IMR-90 (cell line): ENCODE data around the gene IGDCC3. TPM values are rescaled to one million over a fixed set of nuclear protein-coding genes. Genes with fewer than 3 reads are reported as not detected.

Experiments
- ATAC-seq: fragments of 200-7000 bp; cut with Tn5 transposase; 2 replicates; pipeline ENCODE4 v1.9.1; 2020; ENCODE audit warnings: low read depth, mild to moderate bottlenecking, moderate library complexity
- BruUV-seq: library from RNA; stranded (reverse); fragments of 400-500 nt; replicated peaks from 2 replicates; lab custom pipeline; 2021; lab: Mats Ljungman, UMichigan
- CTCF ChIA-PET: fragments of 300-600 bp; formaldehyde crosslinking; extraction: SDS; loops from one replicate; lab custom pipeline; 2021; ENCODE audit warnings: antibody characterized with exemption; lab: Yijun Ruan, JAX
- POLR2A ChIA-PET: fragments of 300-600 bp; sonication (Branson Sonifier 250); formaldehyde crosslinking; loops from one replicate; lab custom pipeline; 2022; ENCODE audit warnings: antibody characterized with exemption; ENCODE audit not compliant: unreplicated experiment; lab: Charles Lee
- DNase-seq: peaks from one replicate; pipeline ENCODE4 v3.0.0; 2013
- H2AFZ ChIP-seq: replicated peaks from 2 replicates; pipeline ENCODE3; 2013; ENCODE audit warnings: low read length, mild to moderate bottlenecking; ENCODE audit not compliant: poor library complexity
- H2AK5ac ChIP-seq: 2 replicates; pipeline ENCODE4 v1.6.1; 2013; ENCODE audit warnings: low read depth, low read length, inconsistent platforms
- H2AK9ac ChIP-seq: replicated peaks from 2 replicates; pipeline ENCODE3; 2013; ENCODE audit warnings: mild to moderate bottlenecking, low read depth, low read length, moderate library complexity; ENCODE audit not compliant: poor library complexity
- H2BK120ac ChIP-seq: 2 replicates; pipeline ENCODE4 v1.6.1; 2013; ENCODE audit warnings: low read depth, low read length, inconsistent platforms
- H2BK15ac ChIP-seq: 3 replicates; pipeline ENCODE4 v1.6.1; 2013; ENCODE audit warnings: low read depth, low read length, inconsistent platforms
- H2BK20ac ChIP-seq: 2 replicates; pipeline ENCODE4 v1.6.1; 2013; ENCODE audit warnings: low read depth, mild to moderate bottlenecking, inconsistent platforms, low read length, moderate library complexity
- H2BK5ac ChIP-seq: 2 replicates; pipeline ENCODE4 v1.6.1; 2013; ENCODE audit warnings: mild to moderate bottlenecking, low read depth, low read length, inconsistent platforms; ENCODE audit not compliant: poor library complexity, severe bottlenecking
- H3K14ac ChIP-seq: replicated peaks from 2 replicates; pipeline ENCODE4 v1.6.1; 2013; ENCODE audit warnings: low read depth, low read length, inconsistent platforms
- H3K18ac ChIP-seq: 2 replicates; pipeline ENCODE4 v1.6.1; 2013; ENCODE audit warnings: low read depth, low read length, control low read depth
- H3K23ac ChIP-seq: 2 replicates; pipeline ENCODE4 v1.6.1; 2013; ENCODE audit warnings: low read depth, low read length, inconsistent platforms
- H3K27ac ChIP-seq: 2 replicates; pipeline ENCODE4 v1.5.1; 2013; ENCODE audit warnings: mild to moderate bottlenecking, control low read depth, low read length; ENCODE audit not compliant: insufficient read depth
- H3K27me3 ChIP-seq: 2 replicates; pipeline ENCODE4 v1.6.1; 2013; ENCODE audit warnings: low read length; ENCODE audit not compliant: control insufficient read depth, insufficient read depth
- H3K36me3 ChIP-seq: 2 replicates; pipeline ENCODE4 v1.6.1; 2013; ENCODE audit warnings: low read length, mixed read lengths; ENCODE audit not compliant: control insufficient read depth, insufficient read depth
- H3K4ac ChIP-seq: 2 replicates; pipeline ENCODE4 v1.6.1; 2013; ENCODE audit warnings: low read depth, low read length, inconsistent platforms
- H3K4me1 ChIP-seq: 2 replicates; pipeline ENCODE4 v1.6.1; 2013; ENCODE audit warnings: low read length, mixed read lengths; ENCODE audit not compliant: control insufficient read depth, insufficient read depth
- H3K4me2 ChIP-seq: 2 replicates; pipeline ENCODE4 v1.6.1; 2013; ENCODE audit warnings: low read depth, mild to moderate bottlenecking, control low read depth, low read length, moderate library complexity
- H3K4me3 ChIP-seq: 2 replicates; pipeline ENCODE4 v1.5.1; 2013; ENCODE audit warnings: low read depth, mild to moderate bottlenecking, control low read depth, low read length, moderate library complexity; ENCODE audit not compliant: insufficient read depth
- H3K56ac ChIP-seq: 2 replicates; pipeline ENCODE4 v1.6.1; 2013; ENCODE audit warnings: low read length, inconsistent platforms; ENCODE audit not compliant: insufficient read depth; ENCODE audit errors: extremely low read depth
- H3K79me1 ChIP-seq, 2 experiments: 2 replicates each; pipeline ENCODE4 v1.6.1; 2013; ENCODE audit warnings: low read length in 2 of 2, inconsistent platforms in 1 of 2, low read depth in 1 of 2
- H3K9ac ChIP-seq: 2 replicates; pipeline ENCODE4 v1.6.1; 2013; ENCODE audit warnings: low read depth, low read length, control low read depth
- H3K9me1 ChIP-seq: 2 replicates; pipeline ENCODE4 v1.6.1; 2013; ENCODE audit warnings: low read length, inconsistent platforms; ENCODE audit not compliant: insufficient read depth
- H3K9me3 ChIP-seq: 2 replicates; pipeline ENCODE4 v1.6.1; 2013; ENCODE audit warnings: low read length; ENCODE audit not compliant: control insufficient read depth, insufficient read depth
- H4K20me1 ChIP-seq: 2 replicates; pipeline ENCODE4 v1.6.1; 2013; ENCODE audit warnings: low read length, inconsistent platforms; ENCODE audit not compliant: insufficient read depth
- H4K5ac ChIP-seq: 2 replicates; pipeline ENCODE4 v1.6.1; 2013; ENCODE audit warnings: mild to moderate bottlenecking, low read depth, low read length, control low read depth
- H4K8ac ChIP-seq, 2 experiments: 2 replicates each; pipeline ENCODE4 v1.6.1; 2013; ENCODE audit warnings: low read depth in 2 of 2, low read length in 2 of 2, control low read depth in 1 of 2, inconsistent platforms in 1 of 2
- H4K91ac ChIP-seq: 2 replicates; pipeline ENCODE4 v1.6.1; 2013; ENCODE audit warnings: low read depth, low read length, inconsistent platforms; ENCODE audit not compliant: insufficient read depth
- MAFK ChIP-seq: IDR thresholded peaks from 2 replicates; pipeline ENCODE4 v1.6.1; 2012; ENCODE audit warnings: low read depth, low read length, improper control_type of control experiment
- MXI1 ChIP-seq: IDR thresholded peaks from 2 replicates; pipeline ENCODE4 v1.6.1; 2012; ENCODE audit warnings: low read depth, mild to moderate bottlenecking, low read length, moderate library complexity, borderline replicate concordance
- RAD21 ChIP-seq: IDR thresholded peaks from 2 replicates; pipeline ENCODE4 v1.6.1; 2012; ENCODE audit warnings: low read length, improper control_type of control experiment
- WGBS, 2 experiments: methylation state at CpG; one replicate each; pipeline versions ENCODE4 v1.1.5 to v1.1.7; 2013; ENCODE audit warnings: missing lambda C conversion rate in 2 of 2; ENCODE audit not compliant: insufficient read length in 1 of 2; ENCODE audit errors: extremely low coverage in 2 of 2; 5-methylcytosine and 5-hydroxymethylcytosine counted together
- dilution Hi-C: fragments of 300-500 bp; cut with HindIII; formaldehyde crosslinking; loops from one replicate; pipeline ENCODE4 v1.14.3; 2018; ENCODE audit warnings: low sequenced_read_pairs; ENCODE audit not compliant: unreplicated experiment
- in situ Hi-C: fragments of 300-500 bp; cut with MboI; formaldehyde crosslinking; loops from 3 replicates; pipeline ENCODE4 v1.14.3; 2019; ENCODE audit warnings: low sequenced_read_pairs, inconsistent platforms, mixed read lengths
- intact Hi-C: fragments of 100-400 bp; cut with micrococcal nuclease; formaldehyde crosslinking; loops from 2 replicates; pipeline ENCODE4 v1.10.0; 2022
- polyA plus RNA-seq, 3 experiments: library from polyadenylated mRNA; depleted of rRNA; stranded (reverse); fragments of >200 nt; gene quantifications; 2 replicates each; pipeline ENCODE4 v1.2.3, GENCODE V29; 2012; ENCODE audit warnings: low replicate concordance in 1 of 3
- total RNA-seq: library from RNA; depleted of rRNA; stranded (reverse); fragments of >200 nt; gene quantifications from 2 replicates; pipeline ENCODE4 v1.2.3, GENCODE V29; 2012

IGDCC3 gene
- total and polyA plus RNA-seq, 2 of the 4 experiments (the other 2 are of a cell fraction) = 0.18 to 0.19 TPM

DNA sequence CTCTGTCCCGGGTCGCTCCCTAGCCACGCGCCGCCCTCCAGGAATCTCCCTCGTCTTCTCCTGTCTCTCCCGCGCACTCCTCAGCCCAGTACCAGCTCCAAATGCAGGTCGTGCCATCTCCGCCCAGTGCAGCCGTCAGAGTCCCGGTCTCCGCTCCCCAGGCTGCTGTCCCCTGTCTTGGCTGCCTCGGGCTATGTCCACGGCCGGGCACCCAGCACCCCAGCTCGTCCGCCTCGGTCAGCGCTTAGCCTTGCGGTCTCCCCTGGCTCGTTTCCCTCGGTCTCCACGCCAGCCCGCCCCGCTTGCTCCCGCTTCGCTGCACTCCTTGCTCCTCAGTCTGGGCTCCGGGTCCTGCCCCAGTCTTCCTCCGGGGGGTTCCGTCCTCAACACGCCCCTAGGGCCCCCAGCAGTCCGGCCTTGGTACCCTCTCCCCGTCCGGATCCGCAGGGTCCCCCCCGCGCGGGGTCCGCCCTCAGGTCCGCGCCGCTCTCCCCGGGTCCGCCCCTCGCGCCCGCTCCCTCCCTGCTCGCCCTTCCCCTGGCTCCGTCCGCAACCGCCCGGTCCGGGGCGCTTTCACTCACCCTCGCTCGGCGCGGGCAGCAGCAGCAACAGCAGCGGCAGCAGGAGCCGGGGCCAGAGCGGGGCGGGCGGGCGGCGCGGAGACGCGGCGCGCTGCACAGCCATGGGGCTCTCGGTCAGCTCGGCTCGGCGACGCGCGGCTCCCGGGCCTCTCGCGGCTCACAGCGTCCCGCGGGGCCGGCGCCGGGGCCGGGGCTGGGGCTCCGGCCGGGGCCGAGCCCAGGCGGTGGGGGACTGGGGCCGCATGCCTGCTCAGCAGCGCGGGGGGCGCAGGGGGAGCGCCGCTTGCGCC is 462 bp downstream of the IGDCC3 start:
- Histone ChIP-seq H3K36me3 (no peaks in the 10 kb centered on the region), H3K27me3 (peaks cover 61% of the 10 kb centered on the region), H2BK5ac (no peak overlapping the region), H3K14ac (no peak overlapping the region), H4K91ac (no peak overlapping the region), H3K27ac (no peak overlapping the region), H3K4me3 (peak overlapping the region; percentile 53), H3K23ac (peak overlapping the region; percentile 79; the same call in 1 of the 2 replicates), H3K9me3 (no peaks in the 10 kb centered on the region), H3K9ac (no peak overlapping the region; the same call in 1 of the 2 replicates), H2AFZ (peak overlapping the region; percentile 87), H2BK20ac (no peak overlapping the region), H2BK15ac (no peak overlapping the region), H3K4me2 (peak overlapping the region; percentile 94), H2BK120ac (no peak overlapping the region), H3K56ac (no peak overlapping the region), H2AK9ac (peak overlapping the region; percentile 60), H3K4me1 (peaks cover 2% of the 10 kb centered on the region; the same call in 1 of the 2 replicates), H3K4ac (no peak overlapping the region; the same call in 1 of the 2 replicates), H4K20me1 (peaks cover 6% of the 10 kb centered on the region; the same call in 1 of the 2 replicates), H4K8ac (no peak overlapping the region), H3K9me1 (no peaks in the 10 kb centered on the region; the same call in 1 of the 2 replicates), H3K18ac (no peak overlapping the region; the same call in 1 of the 2 replicates), H3K79me1 (no peaks in the 10 kb centered on the region), H4K5ac (no peak overlapping the region), H2AK5ac (no peak overlapping the region)
- 1% methylated on average over 42 of the region's 99 CpGs; no CpG with 5 or more reads in 1 of the 2 experiments for WGBS, 2 experiments
- in situ Hi-C loops = no loop called here
- DNase-seq (no peak), ATAC-seq (peak; percentile 83)
- TF ChIP-seq RAD21 = no peak
- no peak for TF ChIP-seq MXI1
- TF ChIP-seq MAFK = no peak
- dilution Hi-C loops = no loop called here
- CTCF ChIA-PET = interaction anchor here (1.6 kb wide), 1 partner anchor 59 kb away, joined by 4 read pairs; no protein-coding TSS in a partner anchor
- intact Hi-C loops = no loop called here
- POLR2A ChIA-PET = interaction anchor here (1.3 kb wide), 1 partner anchor 73 kb away, joined by 4 read pairs; the partner anchor contains the start of gene RNU5B-1
- BruUV-seq = no TSS peak
